T-cell (primary cell): ENCODE measurements around the gene TRIM14. TPM values are rescaled to one million over a fixed set of nuclear protein-coding genes. Genes with fewer than 3 reads are reported as not detected.
A peak's percentile ranks its signal among the peaks of the same experiment; 100 is the strongest.

ENCODE experiments used
- ATAC-seq, 4 experiments: fragments of 200-7000 bp in 3 of 4; fragments of 150-1000 bp in 1 of 4; cut with Tn5 transposase; replicated peaks in 1 of 4; 1 replicate in 3 of 4; 2 replicates in 1 of 4; pipeline ENCODE4 v1.10.0; 2021; ENCODE audit warnings: moderate library complexity in 3 of 4, mild to moderate bottlenecking in 2 of 4, moderate number of reproducible peaks in 1 of 4
- CTCF ChIA-PET, 2 donors: fragments of 300-600 bp; sonication (Branson Sonifier 250); formaldehyde crosslinking; loops; one replicate each; lab custom pipeline; 2022; ENCODE audit warnings: antibody characterized with exemption in 2 of 2; lab: Charles Lee
- POLR2A ChIA-PET, 2 donors: fragments of 300-600 bp; sonication (Branson Sonifier 250); formaldehyde crosslinking; loops; one replicate each; lab custom pipeline; 2022; ENCODE audit warnings: antibody characterized with exemption in 2 of 2; lab: Charles Lee
- DNase-seq, 35 experiments: peaks; one replicate each; pipeline versions ENCODE4 v3.0.0 to v3.0.0-alpha.2; 2013 to 2023
- H3K27ac ChIP-seq: one replicate; pipeline ENCODE4 v1.5.1; 2013; ENCODE audit warnings: low read length
- H3K27me3 ChIP-seq, 2 experiments: replicated peaks in 1 of 2; 1 replicate in 1 of 2; 2 replicates in 1 of 2; pipeline versions ENCODE4 v1.6.1 to v1.7.0; 2013; ENCODE audit warnings: low read length in 1 of 2, mixed read lengths in 1 of 2; ENCODE audit not compliant: control insufficient read depth in 2 of 2, insufficient read depth in 2 of 2; ENCODE audit errors: extremely low read depth in 1 of 2
- H3K36me3 ChIP-seq, 2 donors: 1 replicate in 1 of 2; 2 replicates in 1 of 2; pipeline versions ENCODE4 v1.6.1 to v1.7.0; 2013; ENCODE audit warnings: low read length in 1 of 2; ENCODE audit not compliant: control insufficient read depth in 2 of 2, insufficient read depth in 1 of 2; ENCODE audit errors: extremely low read depth in 1 of 2
- H3K4me1 ChIP-seq, 2 experiments: 1 replicate in 1 of 2; 2 replicates in 1 of 2; pipeline versions ENCODE4 v1.6.1 to v1.7.0; 2013; ENCODE audit warnings: low read length in 2 of 2, mixed read lengths in 1 of 2; ENCODE audit not compliant: insufficient read depth in 2 of 2, control insufficient read depth in 1 of 2; ENCODE audit errors: extremely low read depth in 1 of 2
- H3K4me3 ChIP-seq, 2 donors: 1 replicate in 1 of 2; 2 replicates in 1 of 2; pipeline versions ENCODE4 v1.5.1 to v1.7.0; 2013; ENCODE audit warnings: mild to moderate bottlenecking in 2 of 2, low read length in 1 of 2, moderate library complexity in 1 of 2; ENCODE audit not compliant: control insufficient read depth in 1 of 2; ENCODE audit errors: extremely low read depth in 1 of 2
- H3K9me3 ChIP-seq: 2 replicates; pipeline ENCODE4 v1.7.0; 2013
- H3K27ac Mint-ChIP-seq, 2 donors: one replicate each; pipeline ENCODE4 v1.8.0; 2020 to 2021; ENCODE audit warnings: mild to moderate bottlenecking in 2 of 2, mixed read lengths in 2 of 2
- H3K27me3 Mint-ChIP-seq, 2 donors: one replicate each; pipeline ENCODE4 v1.8.0; 2021 to 2022; ENCODE audit warnings: mixed read lengths in 2 of 2
- H3K36me3 Mint-ChIP-seq: one replicate; pipeline ENCODE4 v1.8.0; 2021; ENCODE audit warnings: mixed read lengths
- H3K4me1 Mint-ChIP-seq, 3 donors: one replicate each; pipeline ENCODE4 v1.8.0; 2020 to 2022; ENCODE audit warnings: mixed read lengths in 3 of 3, mild to moderate bottlenecking in 1 of 3
- H3K4me3 Mint-ChIP-seq, 3 donors: one replicate each; pipeline ENCODE4 v1.8.0; 2020 to 2022; ENCODE audit warnings: mild to moderate bottlenecking in 3 of 3, mixed read lengths in 3 of 3, moderate library complexity in 3 of 3
- H3K9me3 Mint-ChIP-seq, 3 donors: one replicate each; pipeline ENCODE4 v1.8.0; 2020 to 2022; ENCODE audit warnings: mixed read lengths in 3 of 3
- WGBS: methylation state at CpG from one replicate; pipeline ENCODE4 v1.1.5; 2013; ENCODE audit warnings: missing lambda C conversion rate; ENCODE audit not compliant: insufficient coverage; 5-methylcytosine and 5-hydroxymethylcytosine counted together
- total RNA-seq, 35 experiments: library from RNA in 6 of 35; stranded (reverse) in 6 of 35; fragments of 120-200 nt in 1 of 35; gene quantifications; one replicate each; pipeline versions ENCODE4 v1.2.1 to v1.2.4 and lab custom pipeline; 2013 to 2026

The TRIM14 gene
- total RNA-seq, 5 donors from 2014 or later (not counting 1 experiment from before 2014, with no cell fraction given) = 75.7 to 98.9 (median 85.3) TPM

DNA sequence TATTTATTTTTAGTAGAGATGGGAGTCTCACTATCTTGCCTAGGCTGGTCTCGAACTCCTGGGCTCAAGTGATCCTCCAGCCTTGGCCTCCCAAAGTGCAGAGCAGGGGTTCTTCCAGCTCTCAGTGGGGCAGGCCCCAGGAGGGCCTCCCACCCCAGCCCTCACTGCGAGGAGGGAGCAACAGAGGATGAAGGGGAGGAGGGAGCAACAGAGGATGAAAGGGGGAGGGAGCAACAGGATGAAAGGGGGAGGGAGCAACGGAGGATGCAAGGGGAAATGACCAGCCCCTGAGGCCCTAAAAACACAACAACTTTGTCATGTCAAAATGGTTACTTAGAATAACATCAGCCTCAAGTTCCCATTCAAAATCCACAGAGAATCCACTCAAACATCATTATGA is 10.0 kb downstream of the TRIM14 start:
- H3K4me3 ChIP-seq = no peak overlapping the region

DNA sequence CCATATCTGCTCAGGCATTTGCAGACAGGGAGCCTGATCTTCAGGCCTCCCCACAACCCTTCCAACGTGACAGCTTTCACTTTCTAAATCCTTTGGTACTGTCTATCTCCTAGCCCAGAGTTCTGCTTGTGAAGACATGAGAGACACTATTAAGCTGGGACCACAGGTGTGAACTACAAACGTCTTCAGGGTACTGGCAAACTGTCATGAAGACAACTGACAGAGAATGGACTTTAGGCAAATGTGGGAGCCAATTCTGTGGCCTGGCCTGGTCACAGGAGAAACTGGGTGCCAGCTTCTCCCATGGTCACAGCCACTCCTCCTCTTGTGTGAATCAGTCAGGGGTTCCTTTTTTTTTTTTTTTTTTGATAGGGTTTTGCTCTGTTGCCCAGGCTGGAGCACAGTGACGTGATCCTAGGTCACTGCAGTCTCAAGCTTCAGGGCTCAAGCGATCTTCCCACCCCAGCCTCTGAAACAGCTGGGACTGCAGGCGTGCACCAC is 10.4 kb downstream of the TRIM14 start:
- peak overlapping the region; percentile 90 for H3K27ac ChIP-seq
- peaks cover 84 to 87% (median 86%) of the 10 kb centered on the region in 3 donors for H3K4me1 Mint-ChIP-seq
- POLR2A ChIA-PET = interaction anchor here (0.6 to 1.1 kb wide), 5 partner anchors 10 to 211 kb away, joined by 3 to 7 read pairs (median 4); partner anchors contain the start of gene TRIM14 (in 1 of the 2)
- CTCF ChIA-PET = interaction anchor here (0.6 to 2.7 kb wide), 5 partner anchors 10 to 125 kb away, joined by 3 to 19 read pairs (median 5); partner anchors contain the start of genes ANP32B (in 1 of the 2), NANS (in 1 of the 2) and TRIM14 (in 1 of the 2)
- peak in 25 of 35 experiments; percentile 16 to 81 (median 35) for DNase-seq
- no peaks in the 10 kb centered on the region for H3K27me3 ChIP-seq
- peak; percentile 89 to 96 (median 94) for ATAC-seq
- 0% methylated on average over 1 of the region's 5 CpGs for WGBS
- H3K4me3 Mint-ChIP-seq = peak overlapping the region; percentile 11 to 60 (median 51)
- H3K4me3 ChIP-seq = no peak overlapping the region
- no peaks in the 10 kb centered on the region for H3K27me3 Mint-ChIP-seq
- peaks cover 2 to 32% of the 10 kb centered on the region in 2 donors for H3K36me3 ChIP-seq
- H3K9me3 ChIP-seq = no peaks in the 10 kb centered on the region
- peak overlapping the region; percentile 95 to 99 for H3K27ac Mint-ChIP-seq
- H3K4me1 ChIP-seq = peaks cover 45 to 71% of the 10 kb centered on the region in 2 experiments
- H3K9me3 Mint-ChIP-seq = no peaks in the 10 kb centered on the region
- peaks cover 59% of the 10 kb centered on the region for H3K36me3 Mint-ChIP-seq

More for the DNA sequence above, 10.0 kb downstream of the TRIM14 start:
- Mint-ChIP-seq H3K4me1 (peaks cover 81 to 85% (median 85%) of the 10 kb centered on the region in 3 donors), H3K9me3 (no peaks in the 10 kb centered on the region), H3K27me3 (no peaks in the 10 kb centered on the region), H3K4me3 (peak overlapping the region in 2 of 3 donors; percentile 21 to 51), H3K27ac (peak overlapping the region; percentile 95 to 99), H3K36me3 (peaks cover 59% of the 10 kb centered on the region)
- no peaks in the 10 kb centered on the region for H3K9me3 ChIP-seq
- CTCF ChIA-PET = interaction anchor here (0.7 to 2.7 kb wide), 4 partner anchors 9 to 52 kb away, joined by 4 to 19 read pairs (median 5); partner anchors contain the start of genes NANS (in 1 of the 2) and TRIM14 (in 1 of the 2)
- peak overlapping the region; percentile 90 for H3K27ac ChIP-seq
- no CpG with 5 or more reads among the region's 3 CpGs for WGBS
- H3K36me3 ChIP-seq = peaks cover 2 to 32% of the 10 kb centered on the region in 2 donors
- H3K4me1 ChIP-seq = peaks cover 41 to 66% of the 10 kb centered on the region in 2 experiments
- ATAC-seq = peak in 2 of 4 experiments; percentile 19 to 25
- no peaks in the 10 kb centered on the region for H3K27me3 ChIP-seq
- POLR2A ChIA-PET = interaction anchor here in 1 of 2 donors (0.9 to 1.1 kb wide), 2 partner anchors 11 to 17 kb away, joined by 3 to 4 read pairs; no protein-coding TSS in a partner anchor
- DNase-seq = no peak

DNA sequence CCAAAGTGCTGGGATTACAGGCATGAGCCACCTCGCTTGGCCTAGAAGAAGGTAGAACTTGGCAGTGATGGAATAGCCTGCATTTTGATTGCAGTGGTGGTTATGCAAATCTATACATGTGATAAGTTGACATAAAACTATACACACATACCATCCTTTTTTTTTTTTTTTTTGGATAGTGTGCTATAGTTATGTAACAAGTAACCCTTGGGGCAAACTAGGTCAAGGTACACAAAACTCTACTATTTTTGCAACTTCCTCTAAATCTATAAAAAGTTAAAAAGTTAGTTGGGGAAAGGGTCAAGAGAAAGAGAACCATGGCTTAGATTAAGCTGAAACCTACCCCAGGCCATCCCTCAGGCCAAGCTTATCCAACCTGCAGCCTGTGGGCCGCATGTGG is 11.1 kb downstream of the TRIM14 start:
- peak in 1 of 35 experiments; percentile 31 for DNase-seq
- no peak overlapping the region for H3K4me3 ChIP-seq
- peak overlapping the region; percentile 90 for H3K27ac ChIP-seq
- Mint-ChIP-seq H3K27me3 (no peaks in the 10 kb centered on the region), H3K4me1 (peaks cover 84 to 87% (median 85%) of the 10 kb centered on the region in 3 donors), H3K4me3 (peak overlapping the region in 2 of 3 donors; percentile 11 to 51), H3K36me3 (peaks cover 59% of the 10 kb centered on the region), H3K9me3 (no peaks in the 10 kb centered on the region), H3K27ac (peak overlapping the region; percentile 95 to 99)
- peaks cover 2 to 32% of the 10 kb centered on the region in 2 donors for H3K36me3 ChIP-seq
- ChIA-PET CTCF (interaction anchor here in 1 of 2 donors (0.7 to 2.7 kb wide), 2 partner anchors 10 to 125 kb away, joined by 5 to 19 read pairs; partner anchors contain the start of genes ANP32B and TRIM14), POLR2A (interaction anchor here (0.6 to 1.1 kb wide), 5 partner anchors 11 to 210 kb away, joined by 3 to 7 read pairs (median 4); partner anchors contain the start of gene TRIM14 (in 1 of the 2))
- no peaks in the 10 kb centered on the region for H3K27me3 ChIP-seq
- H3K9me3 ChIP-seq = no peaks in the 10 kb centered on the region
- peaks cover 51 to 72% of the 10 kb centered on the region in 2 experiments for H3K4me1 ChIP-seq
- peak in 1 of 4 experiments; percentile 26 for ATAC-seq
- WGBS = no CpG with 5 or more reads among the region's 2 CpGs

DNA sequence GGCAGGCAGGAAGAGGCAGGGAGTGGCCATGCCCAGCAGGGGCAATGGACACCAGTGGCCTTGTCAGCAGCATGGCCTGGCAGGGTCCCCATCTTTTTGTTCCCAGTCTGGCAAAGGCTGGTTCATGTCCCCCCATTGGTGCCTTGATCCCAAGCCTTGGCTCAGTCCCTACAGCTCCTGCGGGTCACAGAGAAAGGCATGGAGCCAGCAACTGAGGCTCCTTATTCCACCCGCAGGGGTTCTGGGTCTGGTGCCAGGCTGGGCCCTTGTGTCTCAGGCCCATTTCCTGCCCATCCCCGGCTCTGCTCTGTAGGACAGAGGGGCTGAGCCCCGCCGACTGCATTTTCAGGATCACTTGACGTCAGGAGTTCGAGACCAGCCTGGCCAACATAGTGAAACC is 14.0 kb downstream of the TRIM14 start:
- DNase-seq (no peak), ATAC-seq (no peak)
- H3K9me3 ChIP-seq = no peaks in the 10 kb centered on the region
- H3K27ac ChIP-seq = peak overlapping the region; percentile 60
- H3K27me3 Mint-ChIP-seq = no peaks in the 10 kb centered on the region
- ChIA-PET CTCF (no interaction called here), POLR2A (interaction anchor here in 1 of 2 donors (1.0 kb wide), 1 partner anchor 10 kb away, joined by 4 read pairs; no protein-coding TSS in a partner anchor)
- peaks cover 2 to 27% of the 10 kb centered on the region in 2 donors for H3K36me3 ChIP-seq
- no peaks in the 10 kb centered on the region for H3K27me3 ChIP-seq
- H3K4me3 Mint-ChIP-seq = peak overlapping the region in 1 of 3 donors; percentile 74
- peaks cover 51% of the 10 kb centered on the region for H3K36me3 Mint-ChIP-seq
- WGBS = 92% methylated on average over 4 of the region's 7 CpGs
- H3K9me3 Mint-ChIP-seq = no peaks in the 10 kb centered on the region
- peak overlapping the region; percentile 95 to 99 for H3K27ac Mint-ChIP-seq
- H3K4me1 ChIP-seq = peaks cover 73 to 92% of the 10 kb centered on the region in 2 experiments
- H3K4me3 ChIP-seq = no peak overlapping the region
- peaks cover 91 to 96% (median 95%) of the 10 kb centered on the region in 3 donors for H3K4me1 Mint-ChIP-seq

DNA sequence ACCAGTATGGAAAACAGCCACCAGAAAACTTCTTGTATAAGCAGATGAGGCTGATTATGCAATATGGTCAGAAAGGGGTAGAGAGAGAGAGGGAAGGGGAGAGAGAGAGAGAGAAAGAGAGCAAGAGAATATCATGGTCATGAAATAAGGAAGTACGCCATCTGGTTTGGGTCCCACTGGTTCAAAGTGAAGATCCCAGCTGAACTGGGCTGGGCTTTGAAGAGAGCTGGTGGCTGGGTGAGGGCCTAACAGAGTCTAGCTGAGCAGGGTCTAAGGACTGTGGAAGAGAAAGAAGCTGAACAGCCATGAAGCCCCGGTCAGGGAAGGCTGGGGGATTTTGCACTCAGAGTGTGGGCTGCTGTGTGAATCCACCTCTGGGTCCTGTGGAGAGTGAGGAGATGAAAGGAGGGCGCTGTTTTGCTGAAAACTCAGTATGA is 14.6 kb downstream of the TRIM14 start:
- ChIA-PET CTCF (interaction anchor here in 1 of 2 donors (1.0 to 1.2 kb wide), 2 partner anchors 14 to 16 kb away, joined by 4 read pairs; partner anchors contain the start of gene TRIM14), POLR2A (interaction anchor here in 1 of 2 donors (0.6 kb wide), 1 partner anchor 108 kb away, joined by 3 read pairs; no protein-coding TSS in a partner anchor)
- no peak for ATAC-seq
- peaks cover 2 to 29% of the 10 kb centered on the region in 2 donors for H3K36me3 ChIP-seq
- no peaks in the 10 kb centered on the region for H3K9me3 Mint-ChIP-seq
- H3K27ac Mint-ChIP-seq = peak overlapping the region; percentile 95 to 99
- H3K9me3 ChIP-seq = no peaks in the 10 kb centered on the region
- DNase-seq = peak in 1 of 35 experiments; percentile 29
- H3K4me1 Mint-ChIP-seq = peaks cover 91 to 96% (median 95%) of the 10 kb centered on the region in 3 donors
- peaks cover 50% of the 10 kb centered on the region for H3K36me3 Mint-ChIP-seq
- H3K27me3 ChIP-seq = no peaks in the 10 kb centered on the region
- no peaks in the 10 kb centered on the region for H3K27me3 Mint-ChIP-seq
- H3K4me3 Mint-ChIP-seq = peak overlapping the region; percentile 17 to 74 (median 18)
- peak overlapping the region; percentile 60 for H3K27ac ChIP-seq
- 90% methylated on average over 1 of the region's 3 CpGs for WGBS
- peaks cover 74 to 92% of the 10 kb centered on the region in 2 experiments for H3K4me1 ChIP-seq
- no peak overlapping the region for H3K4me3 ChIP-seq
